Activated CD8-positive, alpha-beta T cell treated with anti-CD3 and anti-CD28 coated beads, Interleukin-2, amount 10 ng/mL, durations not matched to agents 7 days and 5 days (primary cell): ENCODE data around the gene ESRRA. TPM values are rescaled to one million over a fixed set of nuclear protein-coding genes. Genes with fewer than 3 reads are reported as not detected.
A peak's percentile ranks its signal among the peaks of the same experiment; 100 is the strongest.

Experiments
- ATAC-seq: fragments of 150-1000 bp; cut with Tn5 transposase; one replicate; pipeline ENCODE4 v1.10.0; 2021; ENCODE audit warnings: moderate library complexity
- CTCF ChIA-PET: fragments of 350-600 bp; sonication (Branson Sonifier 250); formaldehyde crosslinking; loops from one replicate; lab custom pipeline; 2021; ENCODE audit warnings: antibody characterized with exemption; lab: Charles Lee
- POLR2A ChIA-PET: fragments of 350-600 bp; sonication (Branson Sonifier 250); formaldehyde crosslinking; loops from one replicate; lab custom pipeline; 2021; ENCODE audit warnings: antibody characterized with exemption; lab: Charles Lee
- DNase-seq: peaks from one replicate; pipeline ENCODE4 v3.0.0-alpha.2; 2020
- H3K27ac Mint-ChIP-seq: one replicate; pipeline ENCODE4 v1.8.0; 2021; ENCODE audit warnings: mild to moderate bottlenecking, mixed read lengths
- H3K27me3 Mint-ChIP-seq: one replicate; pipeline ENCODE4 v1.8.0; 2021; ENCODE audit warnings: low read depth, mixed read lengths
- H3K36me3 Mint-ChIP-seq: one replicate; pipeline ENCODE4 v1.8.0; 2021; ENCODE audit warnings: low read depth, mixed read lengths
- H3K4me1 Mint-ChIP-seq: one replicate; pipeline ENCODE4 v1.8.0; 2021; ENCODE audit warnings: low read depth, mixed read lengths
- H3K4me3 Mint-ChIP-seq: one replicate; pipeline ENCODE4 v1.8.0; 2021; ENCODE audit warnings: mild to moderate bottlenecking, mixed read lengths
- H3K9me3 Mint-ChIP-seq: one replicate; pipeline ENCODE4 v1.8.0; 2022; ENCODE audit warnings: mixed read lengths; ENCODE audit not compliant: insufficient read depth
- total RNA-seq, 2 experiments: library from RNA; stranded (reverse); gene quantifications; one replicate each; pipeline ENCODE4 v1.2.3, GENCODE V29; 2021

Gene ESRRA
- total RNA-seq, 2 experiments from 2014 or later = 42.7 to 43.2 TPM

DNA sequence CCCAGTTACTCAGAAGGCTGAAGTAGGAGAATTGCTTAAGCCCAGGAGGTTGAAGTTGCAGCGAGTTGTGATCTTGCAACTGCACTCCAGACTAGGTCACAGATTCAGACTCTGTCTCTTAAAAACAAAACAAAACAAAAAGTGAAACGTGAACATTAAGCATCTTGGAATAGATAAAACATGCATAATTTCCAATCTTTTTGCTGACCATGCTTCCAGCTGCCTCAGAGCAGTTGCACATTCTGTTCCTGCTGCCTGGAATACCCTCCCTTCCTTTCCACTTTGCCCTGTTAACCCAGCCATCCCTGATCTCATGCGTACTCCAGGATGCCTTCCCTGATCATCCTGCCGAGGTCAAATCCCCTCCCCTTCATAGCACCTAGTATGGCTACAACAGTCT is 34.0 kb downstream of the ESRRA start:
- ChIA-PET CTCF (interaction anchor here (1.3 to 5.3 kb wide), 4 partner anchors 9 to 98 kb away, joined by 3 to 47 read pairs (median 18); partner anchors contain the start of genes FKBP2, PRDX5 and TRMT112), POLR2A (interaction anchor here (0.7 to 4.3 kb wide), 5 partner anchors 10 to 341 kb away, joined by 3 to 37 read pairs (median 5); partner anchors contain the start of genes PRDX5 and TRMT112)
- Mint-ChIP-seq H3K27me3 (no peaks in the 10 kb centered on the region), H3K4me1 (peaks cover 55% of the 10 kb centered on the region), H3K27ac (peak overlapping the region; percentile 91), H3K36me3 (peaks cover 40% of the 10 kb centered on the region), H3K4me3 (peak overlapping the region; percentile 80), H3K9me3 (no peaks in the 10 kb centered on the region)
- DNase-seq (no peak), ATAC-seq (no peak)

DNA sequence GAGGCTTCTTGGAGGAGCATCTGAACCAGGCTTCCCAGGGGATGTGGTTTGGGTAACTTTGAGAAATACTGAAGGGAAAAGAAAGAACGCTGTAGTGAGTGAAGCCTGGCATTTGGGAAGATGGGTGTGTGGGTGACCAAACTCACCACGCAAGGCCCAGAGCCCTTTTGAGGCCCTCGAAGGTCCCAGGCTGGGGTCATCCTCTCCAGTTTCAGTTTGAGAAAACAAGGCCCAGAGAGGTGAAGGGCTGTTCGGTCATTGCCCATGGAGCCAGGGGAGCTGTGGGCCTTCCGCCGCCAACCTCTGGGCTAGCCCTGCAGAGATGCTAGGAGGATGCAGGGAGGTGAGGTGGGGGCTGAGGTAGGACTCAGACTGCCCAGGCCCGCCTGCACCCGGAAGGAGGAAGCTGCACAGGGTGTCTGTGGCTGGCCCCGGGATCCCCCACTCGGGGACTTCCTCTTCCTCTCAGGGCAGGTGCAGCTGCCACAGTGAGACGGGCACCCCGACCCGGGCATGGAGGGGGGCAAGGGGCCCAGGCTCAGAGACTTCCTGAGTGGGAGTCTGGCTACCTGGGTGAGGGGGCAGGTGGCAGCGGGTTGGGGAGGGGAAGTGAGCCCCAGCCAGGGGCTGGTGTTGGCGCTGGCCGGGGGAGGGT is 34.6 kb downstream of the ESRRA start, which contains the start of gene CCDC88B:
Gene CCDC88B (plus strand): TSS at position 451 of the 655 bp plus-strand sequence. CDS start 63 bp downstream, at position 514.
- peaks cover 38% of the 10 kb centered on the region for H3K36me3 Mint-ChIP-seq
- POLR2A ChIA-PET = interaction anchor here (0.6 to 4.3 kb wide), 11 partner anchors 8 to 567 kb away, joined by 3 to 37 read pairs (median 4); partner anchors contain the start of genes PRDX5 and TRMT112
- CTCF ChIA-PET = interaction anchor here (1.3 to 5.3 kb wide), 5 partner anchors 9 to 99 kb away, joined by 3 to 47 read pairs (median 9); partner anchors contain the start of genes FKBP2, PRDX5 and TRMT112
- H3K27me3 Mint-ChIP-seq = no peaks in the 10 kb centered on the region
- peak; percentile 80 for ATAC-seq
- no peaks in the 10 kb centered on the region for H3K9me3 Mint-ChIP-seq
- peaks cover 53% of the 10 kb centered on the region for H3K4me1 Mint-ChIP-seq
- peak; percentile 91 for DNase-seq
- peak within 1 kb of the TSS; percentile 80 for H3K4me3 Mint-ChIP-seq
- H3K27ac Mint-ChIP-seq = peak within 1 kb of the TSS; percentile 91

DNA sequence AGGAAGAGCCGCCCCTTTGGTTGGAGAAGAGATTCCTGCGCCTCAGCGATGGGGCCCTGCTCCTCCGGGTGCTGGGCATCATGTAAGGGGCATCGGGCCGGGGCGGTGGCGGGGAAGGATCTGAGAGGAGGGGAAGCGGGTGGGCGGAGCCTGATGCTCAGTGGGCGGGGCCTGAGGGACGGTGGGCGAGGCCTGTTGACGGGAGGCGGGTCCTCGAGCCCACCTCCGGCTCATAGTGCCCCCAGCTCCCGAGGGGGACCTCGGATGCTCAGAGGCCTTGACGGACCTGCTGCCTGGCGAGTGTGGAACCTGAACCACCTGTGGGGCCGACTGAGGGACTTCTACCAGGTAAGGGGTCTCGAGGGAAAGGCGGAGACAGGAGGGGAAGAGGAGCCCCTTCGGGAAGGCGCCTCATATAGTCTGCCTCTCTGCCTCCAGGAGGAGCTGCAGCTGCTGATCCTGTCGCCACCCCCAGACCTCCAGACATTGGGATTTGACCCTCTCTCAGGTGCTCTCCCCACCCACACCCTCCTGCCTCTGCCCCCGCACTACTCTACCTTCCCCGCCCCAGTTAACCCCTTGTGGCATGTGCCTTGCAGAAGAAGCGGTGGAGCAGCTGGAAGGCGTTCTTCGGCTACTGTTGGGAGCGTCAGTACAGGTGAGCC is 35.5 kb downstream of the ESRRA start:
- ChIA-PET POLR2A (interaction anchor here (0.6 to 4.3 kb wide), 8 partner anchors 9 to 566 kb away, joined by 3 to 37 read pairs (median 4); partner anchors contain the start of genes ESRRA, PRDX5 and TRMT112), CTCF (interaction anchor here (0.6 to 5.3 kb wide), 7 partner anchors 10 to 91 kb away, joined by 3 to 47 read pairs (median 6); partner anchors contain the start of genes CATSPERZ, PRDX5 and TRMT112)
- peak; percentile 87 for DNase-seq
- Mint-ChIP-seq H3K27ac (peak overlapping the region; percentile 91), H3K36me3 (peaks cover 41% of the 10 kb centered on the region), H3K4me1 (peaks cover 55% of the 10 kb centered on the region), H3K27me3 (no peaks in the 10 kb centered on the region), H3K4me3 (peak overlapping the region; percentile 80), H3K9me3 (no peaks in the 10 kb centered on the region)
- peak; percentile 54 for ATAC-seq

DNA sequence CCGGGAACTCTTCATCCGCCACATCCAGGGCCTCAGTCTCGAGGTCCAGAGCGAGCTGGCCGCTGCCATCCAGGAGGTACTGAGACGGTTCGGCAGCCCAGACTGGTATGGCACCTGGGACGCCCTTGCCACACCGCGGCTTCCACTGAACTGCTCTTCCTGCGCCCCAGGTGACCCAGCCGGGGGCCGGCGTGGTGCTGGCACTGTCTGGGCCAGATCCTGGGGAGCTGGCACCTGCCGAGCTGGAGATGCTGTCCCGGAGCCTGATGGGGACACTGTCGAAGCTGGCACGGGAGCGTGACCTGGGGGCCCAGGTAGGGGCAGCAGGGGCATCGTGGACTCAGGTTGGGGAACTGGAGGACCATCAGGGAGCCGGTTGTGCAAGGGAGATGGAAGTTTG is 36.1 kb downstream of the ESRRA start:
- POLR2A ChIA-PET = interaction anchor here (0.8 to 4.3 kb wide), 4 partner anchors 10 to 134 kb away, joined by 4 to 37 read pairs (median 14); partner anchors contain the start of genes ESRRA, PRDX5 and TRMT112
- Mint-ChIP-seq H3K4me1 (peaks cover 55% of the 10 kb centered on the region), H3K36me3 (peaks cover 44% of the 10 kb centered on the region), H3K9me3 (no peaks in the 10 kb centered on the region), H3K27me3 (no peaks in the 10 kb centered on the region), H3K27ac (peak overlapping the region; percentile 55), H3K4me3 (peak overlapping the region; percentile 80)
- DNase-seq = no peak
- ATAC-seq = no peak
- CTCF ChIA-PET = interaction anchor here (0.6 to 5.3 kb wide), 10 partner anchors 11 to 92 kb away, joined by 3 to 47 read pairs (median 6); partner anchors contain the start of genes CATSPERZ, ESRRA, PRDX5 and TRMT112

GRCh38 chr11:64341851-64342791 is 36.8 kb downstream of the ESRRA start:
- DNase-seq (peak; percentile 95), ATAC-seq (peak; percentile 84)
- Mint-ChIP-seq H3K4me1 (peaks cover 55% of the 10 kb centered on the region), H3K27ac (no peak overlapping the region), H3K4me3 (peak overlapping the region; percentile 80), H3K27me3 (no peaks in the 10 kb centered on the region), H3K36me3 (peaks cover 46% of the 10 kb centered on the region), H3K9me3 (no peaks in the 10 kb centered on the region)
- CTCF ChIA-PET = interaction anchor here (0.6 to 5.3 kb wide), 14 partner anchors 10 to 138 kb away, joined by 3 to 47 read pairs (median 4); partner anchors contain the start of genes ESRRA, PRDX5 and TRMT112
- POLR2A ChIA-PET = interaction anchor here (0.7 to 4.3 kb wide), 3 partner anchors 11 to 38 kb away, joined by 3 to 37 read pairs (median 7); partner anchors contain the start of genes ESRRA, PRDX5 and TRMT112

DNA sequence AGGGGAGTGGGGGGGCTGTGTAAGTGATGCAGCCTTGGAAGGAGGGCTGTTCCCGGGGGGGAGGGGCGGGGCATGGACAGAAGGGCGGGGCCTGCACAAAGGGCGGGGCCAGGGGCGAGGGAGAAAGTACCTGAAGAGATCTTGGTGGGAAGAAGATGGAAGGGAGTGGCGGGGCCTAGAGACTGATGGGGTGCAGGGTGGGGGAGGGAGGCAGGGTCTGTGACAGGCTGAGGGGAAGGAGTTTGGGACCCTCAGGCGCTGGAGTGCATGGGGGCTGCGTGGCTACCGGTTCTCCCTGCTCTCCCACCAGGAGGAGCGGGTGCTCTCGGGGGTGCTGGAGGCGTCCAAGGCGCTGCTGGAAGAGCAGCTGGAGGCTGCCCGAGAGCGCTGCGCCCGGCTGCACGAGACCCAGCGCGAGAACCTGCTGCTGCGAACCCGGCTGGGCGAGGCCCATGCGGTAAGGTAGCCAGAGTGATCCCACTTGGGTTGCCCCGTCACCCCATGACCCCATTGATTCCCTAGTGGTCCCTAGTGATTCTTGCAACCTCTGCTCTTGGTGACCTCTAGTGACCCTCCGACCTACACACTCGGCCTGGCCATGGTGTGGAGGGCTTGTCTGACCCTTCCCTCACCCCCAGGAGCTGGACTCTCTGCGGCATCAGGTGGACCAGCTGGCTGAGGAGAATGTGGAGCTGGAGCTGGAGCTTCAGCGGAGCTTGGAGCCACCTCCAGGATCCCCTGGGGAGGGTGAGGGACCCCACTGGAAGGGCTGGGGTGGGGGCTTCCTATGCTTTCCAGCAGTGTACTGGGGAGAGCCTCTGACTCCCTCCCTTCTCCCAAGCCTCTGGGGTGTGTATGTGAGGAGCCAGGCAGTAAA is 37.8 kb downstream of the ESRRA start:
- peaks cover 42% of the 10 kb centered on the region for H3K36me3 Mint-ChIP-seq
- ChIA-PET CTCF (interaction anchor here (0.6 to 5.3 kb wide), 13 partner anchors 9 to 139 kb away, joined by 3 to 47 read pairs (median 4); partner anchors contain the start of genes ESRRA, PRDX5 and TRMT112), POLR2A (interaction anchor here (0.7 to 2.2 kb wide), 2 partner anchors 10 to 39 kb away, joined by 3 to 7 read pairs; partner anchors contain the start of gene ESRRA)
- no peaks in the 10 kb centered on the region for H3K27me3 Mint-ChIP-seq
- peaks cover 47% of the 10 kb centered on the region for H3K4me1 Mint-ChIP-seq
- no peaks in the 10 kb centered on the region for H3K9me3 Mint-ChIP-seq
- no peak overlapping the region for H3K4me3 Mint-ChIP-seq
- DNase-seq = no peak
- H3K27ac Mint-ChIP-seq = no peak overlapping the region
- no peak for ATAC-seq

DNA sequence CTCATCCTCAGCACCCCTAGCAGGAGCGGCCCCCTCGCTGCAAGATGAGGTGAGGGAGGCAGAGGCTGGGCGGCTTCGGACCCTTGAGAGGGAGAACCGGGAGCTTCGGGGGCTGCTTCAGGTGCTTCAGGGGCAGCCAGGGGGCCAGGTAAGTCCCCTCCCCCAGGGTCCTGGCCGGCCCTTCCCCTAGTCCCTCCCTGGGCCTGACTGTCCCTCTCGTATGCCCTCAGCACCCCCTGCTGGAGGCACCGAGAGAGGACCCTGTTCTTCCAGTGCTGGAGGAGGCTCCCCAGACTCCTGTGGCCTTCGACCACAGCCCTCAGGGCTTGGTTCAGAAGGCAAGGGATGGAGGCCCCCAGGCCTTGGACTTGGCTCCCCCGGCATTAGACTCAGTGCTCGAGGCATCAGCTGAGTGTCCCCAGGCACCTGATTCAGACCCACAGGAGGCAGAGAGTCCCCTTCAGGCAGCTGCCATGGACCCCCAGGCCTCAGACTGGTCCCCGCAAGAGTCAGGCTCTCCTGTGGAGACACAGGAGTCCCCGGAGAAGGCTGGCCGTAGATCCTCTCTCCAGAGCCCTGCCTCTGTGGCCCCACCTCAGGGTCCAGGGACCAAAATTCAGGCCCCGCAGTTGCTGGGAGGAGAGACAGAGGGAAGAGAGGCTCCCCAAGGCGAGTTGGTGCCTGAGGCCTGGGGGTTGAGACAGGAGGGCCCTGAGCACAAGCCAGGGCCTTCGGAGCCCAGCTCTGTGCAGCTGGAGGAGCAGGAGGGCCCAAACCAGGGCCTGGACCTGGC is 38.6 kb downstream of the ESRRA start:
- DNase-seq (no peak), ATAC-seq (no peak)
- no peaks in the 10 kb centered on the region for H3K27me3 Mint-ChIP-seq
- peaks cover 41% of the 10 kb centered on the region for H3K4me1 Mint-ChIP-seq
- POLR2A ChIA-PET = no interaction called here
- peaks cover 40% of the 10 kb centered on the region for H3K36me3 Mint-ChIP-seq
- H3K9me3 Mint-ChIP-seq = no peaks in the 10 kb centered on the region
- H3K4me3 Mint-ChIP-seq = no peak overlapping the region
- H3K27ac Mint-ChIP-seq = no peak overlapping the region
- CTCF ChIA-PET = interaction anchor here (0.6 to 5.3 kb wide), 5 partner anchors 11 to 136 kb away, joined by 3 to 47 read pairs (median 8); partner anchors contain the start of genes PRDX5 and TRMT112

GRCh38 chr11:64344787-64345186 is 39.5 kb downstream of the ESRRA start:
- ChIA-PET POLR2A (no interaction called here), CTCF (interaction anchor here (1.3 to 3.1 kb wide), 3 partner anchors 10 to 13 kb away, joined by 3 to 9 read pairs (median 8); no protein-coding TSS in a partner anchor)
- Mint-ChIP-seq H3K27ac (no peak overlapping the region), H3K4me3 (no peak overlapping the region), H3K36me3 (peaks cover 33% of the 10 kb centered on the region), H3K4me1 (peaks cover 33% of the 10 kb centered on the region), H3K9me3 (no peaks in the 10 kb centered on the region), H3K27me3 (no peaks in the 10 kb centered on the region)
- ATAC-seq = no peak
- DNase-seq = no peak

- no peak for DNase-seq
- POLR2A ChIA-PET = interaction anchor here (0.7 kb wide), 1 partner anchor 359 kb away, joined by 3 read pairs; no protein-coding TSS in a partner anchor
- Mint-ChIP-seq H3K9me3 (no peaks in the 10 kb centered on the region), H3K27me3 (no peaks in the 10 kb centered on the region), H3K4me1 (peaks cover 14% of the 10 kb centered on the region), H3K36me3 (peaks cover 31% of the 10 kb centered on the region), H3K4me3 (no peak overlapping the region), H3K27ac (no peak overlapping the region)
- no peak for ATAC-seq
- CTCF ChIA-PET = interaction anchor here (1.5 to 2.7 kb wide), 2 partner anchors 8 to 16 kb away, joined by 6 to 8 read pairs; no protein-coding TSS in a partner anchor
Observed at GRCh38 chr11:64347193-64347867, 42.0 kb downstream of the ESRRA start.
